Measurements from ENCODE around the gene CXorf58.

DNA sequence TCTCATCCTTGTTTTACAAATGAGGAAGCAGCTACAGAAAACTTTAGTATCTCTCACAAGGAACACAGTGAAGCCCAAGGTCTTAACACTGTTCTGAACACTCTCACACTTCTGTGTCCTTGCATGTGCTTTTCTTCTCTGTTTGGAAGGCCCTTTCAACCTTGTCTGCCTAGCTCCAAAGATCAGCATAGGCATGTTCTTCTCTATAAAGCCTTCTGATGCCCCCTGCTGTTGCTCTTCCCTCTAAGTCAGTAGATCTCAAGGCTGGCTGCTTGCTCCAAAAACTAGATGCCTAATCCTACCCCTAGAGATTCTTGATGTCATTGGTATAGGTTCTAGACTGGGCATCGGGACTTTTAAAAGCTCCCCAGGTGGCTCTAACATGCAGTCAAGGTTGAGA, 6.0 kb upstream of the CXorf58 start:
- TF ChIP-seq ATF3 (IDR thresholded peaks at IDR 0.05; ENCODE audit: insufficient read depth, low read depth, low read length) (no peak), CTCF (IDR thresholded peaks at IDR 0.05; ENCODE audit: control extremely low read depth in 1 of 3, insufficient read depth in 1 of 3, low read depth in 1 of 3, low read length in 3 of 3) (peak in 2 of 3 experiments; percentile 19 to 23; a peak in 2 of 4 replicates), EZH2 (IDR thresholded peaks at IDR 0.05; ENCODE audit: low read depth, low read length, severe bottlenecking) (no peak), HDAC2 (IDR thresholded peaks at IDR 0.05; ENCODE audit: borderline replicate concordance in 1 of 2, low read depth in 2 of 2, low read length in 2 of 2) (no peak), HDAC6 (IDR thresholded peaks at IDR 0.05; ENCODE audit: low read depth, low read length) (no peak), POLR2AphosphoS5 (IDR thresholded peaks at IDR 0.05; ENCODE audit: low read depth, low read length) (no peak), POLR2A (IDR thresholded peaks at IDR 0.05; ENCODE audit: control extremely low read depth in 1 of 2, low read depth in 2 of 2, low read length in 2 of 2) (no peak), SIX5 (IDR thresholded peaks at IDR 0.05; ENCODE audit: low read depth, low read length) (no peak), CHD2 (IDR thresholded peaks at IDR 0.05; ENCODE audit: low read length) (no peak)
